DND-41 (cell line): ENCODE results near the gene DCAF5.

Experiments
- ATAC-seq: fragments of 200-7000 bp; cut with Tn5 transposase; 3 replicates; pipeline ENCODE4 v1.9.1; 2021; ENCODE audit warnings: low read depth; ENCODE audit not compliant: insufficient read depth
- DNase-seq: peaks from one replicate; pipeline ENCODE4 v3.0.0-alpha.2; 2020
- H2AFZ ChIP-seq: 2 replicates; pipeline ENCODE4 v1.6.0; 2012; ENCODE audit warnings: low read depth, low read length
- H3K27ac ChIP-seq: 2 replicates; pipeline ENCODE4 v1.5.1; 2012; ENCODE audit warnings: low read length, inconsistent platforms
- H3K27me3 ChIP-seq: fragments of 200-600 bp; sonication (generic); 2 replicates; pipeline ENCODE4 v1.6.0; 2012; ENCODE audit warnings: low read length, mild to moderate bottlenecking, inconsistent platforms; ENCODE audit not compliant: insufficient read depth, poor library complexity
- H3K36me3 ChIP-seq: 2 replicates; pipeline ENCODE4 v1.5.1; 2012; ENCODE audit warnings: low read length, inconsistent platforms; ENCODE audit not compliant: insufficient read depth
- H3K4me1 ChIP-seq: 2 replicates; pipeline ENCODE4 v1.5.1; 2012; ENCODE audit warnings: mild to moderate bottlenecking, low read length; ENCODE audit not compliant: insufficient read depth
- H3K4me2 ChIP-seq: 2 replicates; pipeline ENCODE4 v1.6.0; 2012; ENCODE audit warnings: mild to moderate bottlenecking, moderate library complexity, low read length, inconsistent platforms; ENCODE audit not compliant: insufficient read depth
- H3K4me3 ChIP-seq, 2 experiments: fragments of 200-600 bp in 1 of 2; shearing (Covaris generic) in 1 of 2; 2 replicates each; pipeline ENCODE4 v1.5.1; 2012 to 2016; ENCODE audit warnings: inconsistent platforms in 2 of 2, low read length in 2 of 2, mild to moderate bottlenecking in 2 of 2, low read depth in 1 of 2, moderate library complexity in 1 of 2
- H3K79me2 ChIP-seq: 2 replicates; pipeline ENCODE4 v1.6.0; 2012; ENCODE audit warnings: low read length, inconsistent platforms; ENCODE audit not compliant: insufficient read depth
- H3K9ac ChIP-seq: 2 replicates; pipeline ENCODE4 v1.6.0; 2012; ENCODE audit warnings: low read depth, mild to moderate bottlenecking, inconsistent platforms, low read length, moderate library complexity
- H3K9me3 ChIP-seq: 2 replicates; pipeline ENCODE4 v1.5.1; 2012; ENCODE audit warnings: low read length, moderate library complexity, mild to moderate bottlenecking, inconsistent platforms; ENCODE audit not compliant: insufficient read depth, severe bottlenecking
- H4K20me1 ChIP-seq: 2 replicates; pipeline ENCODE4 v1.6.0; 2012; ENCODE audit warnings: low read length; ENCODE audit not compliant: insufficient read depth
- CTCF ChIP-seq: IDR thresholded peaks from 2 replicates; pipeline ENCODE4 v1.5.1; 2012; ENCODE audit warnings: borderline replicate concordance, low read length, moderate library complexity, mild to moderate bottlenecking; ENCODE audit not compliant: poor library complexity, severe bottlenecking; ENCODE audit errors: extremely low read depth

The DCAF5 gene

GRCh38 chr14:69001375-69001774, 151.5 kb downstream of the DCAF5 start:
- Histone ChIP-seq H3K36me3 (no peaks in the 10 kb centered on the region), H2AFZ (no peak overlapping the region), H3K4me3 (no peak overlapping the region), H3K9me3 (no peaks in the 10 kb centered on the region), H3K27me3 (peaks cover 4% of the 10 kb centered on the region), H3K4me1 (no peaks in the 10 kb centered on the region), H3K27ac (no peak overlapping the region), H3K79me2 (no peaks in the 10 kb centered on the region), H4K20me1 (no peaks in the 10 kb centered on the region), H3K4me2 (no peak overlapping the region), H3K9ac (no peak overlapping the region)
- no peak for ATAC-seq
- DNase-seq, result no peak
- TF ChIP-seq CTCF, result no peak
